BLaER1 (cell line): ENCODE measurements around the gene OR9A4.
A peak's percentile ranks its signal among the peaks of the same experiment; 100 is the strongest.

Experiments used
- H3K27ac ChIP-seq: shearing (Covaris generic); formaldehyde crosslinking; 2 replicates; pipeline ENCODE4 v1.8.1; 2022
- H3K27me3 ChIP-seq: shearing (Covaris generic); formaldehyde crosslinking; 2 replicates; pipeline ENCODE4 v1.8.1; 2022
- H3K36me3 ChIP-seq: shearing (Covaris generic); formaldehyde crosslinking; 2 replicates; pipeline ENCODE4 v1.8.1; 2022
- H3K4me1 ChIP-seq: shearing (Covaris generic); formaldehyde crosslinking; 2 replicates; pipeline ENCODE4 v1.8.1; 2022
- H3K4me2 ChIP-seq: shearing (Covaris generic); formaldehyde crosslinking; 2 replicates; pipeline ENCODE4 v1.8.1; 2022
- H3K4me3 ChIP-seq: shearing (Covaris generic); formaldehyde crosslinking; 2 replicates; pipeline ENCODE4 v1.8.1; 2022
- H3K9ac ChIP-seq: shearing (Covaris generic); formaldehyde crosslinking; 2 replicates; pipeline ENCODE4 v1.8.1; 2022
- H3K9me3 ChIP-seq: shearing (Covaris generic); formaldehyde crosslinking; 2 replicates; pipeline ENCODE4 v1.8.1; 2022
- H4K20me1 ChIP-seq: shearing (Covaris generic); formaldehyde crosslinking; 2 replicates; pipeline ENCODE4 v1.8.1; 2022
- Cebpa-rat ChIP-seq: shearing (Covaris generic); IDR thresholded peaks from 2 replicates; pipeline ENCODE4 v1.8.1; 2022

OR9A4 gene

GRCh38 chr7:141944811-141945210, 28.6 kb downstream of the OR9A4 start:
- H3K9me3 ChIP-seq = peaks cover 12% of the 10 kb centered on the region
- no peak for TF ChIP-seq Cebpa-rat

GRCh38 chr7:141945356-141945755, 29.2 kb downstream of the OR9A4 start:
- H3K4me3 ChIP-seq = no peak overlapping the region

More at GRCh38 chr7:141944811-141945210, 28.6 kb downstream of the OR9A4 start:
- Histone ChIP-seq H3K36me3 (no peaks in the 10 kb centered on the region), H4K20me1 (no peaks in the 10 kb centered on the region), H3K4me3 (no peak overlapping the region), H3K4me1 (no peaks in the 10 kb centered on the region; the same call in 1 of the 2 replicates), H3K9ac (no peak overlapping the region), H3K27me3 (no peaks in the 10 kb centered on the region), H3K27ac (no peak overlapping the region), H3K4me2 (no peak overlapping the region)

GRCh38 chr7:141946796-141947195, 30.6 kb downstream of the OR9A4 start, which contains the start of gene CLEC5A:
TSS of gene CLEC5A (minus strand) at chr7:141946974. CDS start at chr7:141946292, 682 bp downstream.
- Histone ChIP-seq H3K4me3 (no peak within 1 kb of the TSS), H3K36me3 (no peaks in the 10 kb centered on the region), H3K27me3 (no peaks in the 10 kb centered on the region), H3K9ac (no peak within 1 kb of the TSS), H3K27ac (no peak within 1 kb of the TSS), H3K4me1 (no peaks in the 10 kb centered on the region; the same call in 1 of the 2 replicates), H3K4me2 (no peak within 1 kb of the TSS), H3K9me3 (no peaks in the 10 kb centered on the region), H4K20me1 (no peaks in the 10 kb centered on the region)
- TF ChIP-seq Cebpa-rat = no peak

More at GRCh38 chr7:141945356-141945755, 29.2 kb downstream of the OR9A4 start:
- Histone ChIP-seq H3K36me3 (no peaks in the 10 kb centered on the region), H3K27me3 (no peaks in the 10 kb centered on the region), H3K9ac (no peak overlapping the region), H3K27ac (no peak overlapping the region), H3K4me1 (no peaks in the 10 kb centered on the region; the same call in 1 of the 2 replicates), H3K4me2 (no peak overlapping the region), H4K20me1 (no peaks in the 10 kb centered on the region), H3K9me3 (peaks cover 12% of the 10 kb centered on the region)
- no peak for TF ChIP-seq Cebpa-rat

GRCh38 chr7:141949021-141949420, 32.8 kb downstream of the OR9A4 start:
- Histone ChIP-seq H3K9me3 (no peaks in the 10 kb centered on the region), H3K9ac (no peak overlapping the region), H3K4me2 (0 out of 2 replicates have a peak overlapping the region, but pooled peaks have one; percentile 1), H3K4me1 (no peaks in the 10 kb centered on the region; the same call in 1 of the 2 replicates), H3K36me3 (no peaks in the 10 kb centered on the region), H3K4me3 (no peak overlapping the region), H3K27ac (no peak overlapping the region), H4K20me1 (no peaks in the 10 kb centered on the region), H3K27me3 (no peaks in the 10 kb centered on the region)
- no peak for TF ChIP-seq Cebpa-rat

GRCh38 chr7:141949451-141949850, 33.3 kb downstream of the OR9A4 start:
- Histone ChIP-seq H3K27me3 (no peaks in the 10 kb centered on the region), H3K36me3 (no peaks in the 10 kb centered on the region), H3K9ac (no peak overlapping the region), H3K27ac (no peak overlapping the region), H4K20me1 (no peaks in the 10 kb centered on the region), H3K4me1 (no peaks in the 10 kb centered on the region; the same call in 1 of the 2 replicates), H3K4me2 (0 out of 2 replicates have a peak overlapping the region, but pooled peaks have one; percentile 1), H3K4me3 (no peak overlapping the region), H3K9me3 (no peaks in the 10 kb centered on the region)
- TF ChIP-seq Cebpa-rat = no peak

GRCh38 chr7:141949911-141950310, 33.7 kb downstream of the OR9A4 start:
- H4K20me1 ChIP-seq = no peaks in the 10 kb centered on the region
- H3K9me3 ChIP-seq = no peaks in the 10 kb centered on the region
- no peaks in the 10 kb centered on the region for H3K27me3 ChIP-seq
- H3K4me3 ChIP-seq = no peak overlapping the region
- no peaks in the 10 kb centered on the region; the same call in 1 of the 2 replicates for H3K4me1 ChIP-seq
- no peak overlapping the region for H3K4me2 ChIP-seq
- TF ChIP-seq Cebpa-rat = no peak
- H3K9ac ChIP-seq = no peak overlapping the region
- H3K27ac ChIP-seq = no peak overlapping the region
- no peaks in the 10 kb centered on the region for H3K36me3 ChIP-seq

GRCh38 chr7:141950806-141951205, 34.6 kb downstream of the OR9A4 start:
- Histone ChIP-seq H3K36me3 (no peaks in the 10 kb centered on the region), H3K9me3 (no peaks in the 10 kb centered on the region), H3K4me3 (no peak overlapping the region), H3K27ac (no peak overlapping the region), H3K9ac (no peak overlapping the region), H3K4me2 (no peak overlapping the region), H4K20me1 (no peaks in the 10 kb centered on the region), H3K4me1 (peaks cover 5% of the 10 kb centered on the region), H3K27me3 (no peaks in the 10 kb centered on the region)
- no peak for TF ChIP-seq Cebpa-rat

GRCh38 chr7:141952461-141952860, 36.3 kb downstream of the OR9A4 start:
- Histone ChIP-seq H3K27ac (no peak overlapping the region), H3K9me3 (peaks cover 4% of the 10 kb centered on the region; the same call in 1 of the 2 replicates), H3K4me3 (no peak overlapping the region), H4K20me1 (no peaks in the 10 kb centered on the region), H3K36me3 (no peaks in the 10 kb centered on the region), H3K4me2 (no peak overlapping the region), H3K27me3 (no peaks in the 10 kb centered on the region), H3K9ac (no peak overlapping the region), H3K4me1 (peaks cover 22% of the 10 kb centered on the region)
- no peak for TF ChIP-seq Cebpa-rat

GRCh38 chr7:141954334-141954733, 38.1 kb downstream of the OR9A4 start:
- no peaks in the 10 kb centered on the region for H4K20me1 ChIP-seq
- peaks cover 6% of the 10 kb centered on the region; the same call in 1 of the 2 replicates for H3K9me3 ChIP-seq
- H3K36me3 ChIP-seq = no peaks in the 10 kb centered on the region
- TF ChIP-seq Cebpa-rat = no peak
- H3K4me1 ChIP-seq = peaks cover 25% of the 10 kb centered on the region
- peak overlapping the region; percentile 24; the same call in 1 of the 2 replicates for H3K27ac ChIP-seq
- H3K27me3 ChIP-seq = no peaks in the 10 kb centered on the region
- H3K4me3 ChIP-seq = no peak overlapping the region
- no peak overlapping the region for H3K9ac ChIP-seq
- no peak overlapping the region for H3K4me2 ChIP-seq

GRCh38 chr7:141956084-141956483, 39.9 kb downstream of the OR9A4 start:
- no peak; the same call in 1 of the 2 replicates for TF ChIP-seq Cebpa-rat
- no peaks in the 10 kb centered on the region for H4K20me1 ChIP-seq
- H3K27me3 ChIP-seq = no peaks in the 10 kb centered on the region
- no peak overlapping the region for H3K4me3 ChIP-seq
- H3K36me3 ChIP-seq = no peaks in the 10 kb centered on the region
- H3K4me1 ChIP-seq = peaks cover 38% of the 10 kb centered on the region
- peaks cover 6% of the 10 kb centered on the region; the same call in 1 of the 2 replicates for H3K9me3 ChIP-seq
- H3K27ac ChIP-seq = peak overlapping the region; percentile 77
- peak overlapping the region; percentile 60 for H3K4me2 ChIP-seq
- no peak overlapping the region for H3K9ac ChIP-seq
